Common myeloid progenitor, CD34-positive (primary cell): ENCODE data around the gene ZNF574.
A peak's percentile ranks its signal among the peaks of the same experiment; 100 is the strongest.

Source experiments
- CTCF ChIA-PET: fragments of 350-600 bp; sonication (Branson Sonifier 250); formaldehyde crosslinking; loops from one replicate; lab custom pipeline; 2021; ENCODE audit warnings: antibody characterized with exemption; lab: Charles Lee
- POLR2A ChIA-PET: fragments of 350-600 bp; sonication (Branson Sonifier 250); formaldehyde crosslinking; loops from one replicate; lab custom pipeline; 2021; ENCODE audit warnings: antibody characterized with exemption; lab: Charles Lee
- DNase-seq, 3 donors: peaks; one replicate each; pipeline versions ENCODE4 v3.0.0 to v3.0.0-alpha.2; 2013
- H3K27ac ChIP-seq, 2 experiments: 1 replicate in 1 of 2; 2 replicates in 1 of 2; pipeline ENCODE4 v1.7.0; 2013; ENCODE audit warnings: inconsistent platforms in 2 of 2, low read length in 2 of 2, mild to moderate bottlenecking in 2 of 2, low read depth in 1 of 2, moderate library complexity in 1 of 2; ENCODE audit not compliant: severe bottlenecking in 2 of 2, insufficient read depth in 1 of 2, poor library complexity in 1 of 2
- H3K27me3 ChIP-seq, 5 experiments: replicated peaks in 2 of 5; 1 replicate in 3 of 5; 2 replicates in 2 of 5; pipeline versions ENCODE4 v1.6.1 to v1.7.0; 2013; ENCODE audit warnings: low read length in 4 of 5, mild to moderate bottlenecking in 2 of 5, moderate library complexity in 2 of 5, inconsistent platforms in 1 of 5; ENCODE audit not compliant: insufficient read depth in 5 of 5, control insufficient read depth in 4 of 5
- H3K36me3 ChIP-seq, 4 experiments: 1 replicate in 2 of 4; 2 replicates in 2 of 4; pipeline versions ENCODE4 v1.6.1 to v1.7.0; 2013; ENCODE audit warnings: low read length in 3 of 4, control low read depth in 1 of 4, mild to moderate bottlenecking in 1 of 4; ENCODE audit not compliant: control insufficient read depth in 4 of 4, insufficient read depth in 4 of 4
- H3K4me1 ChIP-seq, 4 experiments: 1 replicate in 3 of 4; 2 replicates in 1 of 4; pipeline versions ENCODE4 v1.6.1 to v1.7.1; 2013; ENCODE audit warnings: low read length in 3 of 4, mild to moderate bottlenecking in 3 of 4, control low read depth in 1 of 4, inconsistent platforms in 1 of 4, moderate library complexity in 1 of 4; ENCODE audit not compliant: control insufficient read depth in 4 of 4, insufficient read depth in 4 of 4; ENCODE audit errors: control extremely low read depth in 1 of 4
- H3K4me3 ChIP-seq, 7 experiments: 1 replicate in 4 of 7; 2 replicates in 3 of 7; pipeline versions ENCODE4 v1.5.1 to v1.7.0; 2013; ENCODE audit warnings: mild to moderate bottlenecking in 7 of 7, low read length in 6 of 7, moderate library complexity in 6 of 7, inconsistent platforms in 2 of 7, low read depth in 2 of 7, control low read depth in 1 of 7; ENCODE audit not compliant: insufficient read depth in 4 of 7, control insufficient read depth in 1 of 7; ENCODE audit errors: extremely low read depth in 1 of 7
- H3K9me3 ChIP-seq, 5 experiments: 1 replicate in 4 of 5; 2 replicates in 1 of 5; pipeline versions ENCODE4 v1.6.1 to v1.7.1; 2013; ENCODE audit warnings: low read length in 4 of 5, mild to moderate bottlenecking in 2 of 5, inconsistent platforms in 1 of 5, low read depth in 1 of 5, moderate library complexity in 1 of 5; ENCODE audit not compliant: control insufficient read depth in 4 of 5, insufficient read depth in 2 of 5; ENCODE audit errors: control extremely low read depth in 1 of 5
- whole genome bisulfite sequencing: methylation state at CpG from one replicate; pipeline ENCODE4 v1.1.5; 2013; ENCODE audit not compliant: insufficient coverage; 5-methylcytosine and 5-hydroxymethylcytosine counted together

The ZNF574 gene

DNA sequence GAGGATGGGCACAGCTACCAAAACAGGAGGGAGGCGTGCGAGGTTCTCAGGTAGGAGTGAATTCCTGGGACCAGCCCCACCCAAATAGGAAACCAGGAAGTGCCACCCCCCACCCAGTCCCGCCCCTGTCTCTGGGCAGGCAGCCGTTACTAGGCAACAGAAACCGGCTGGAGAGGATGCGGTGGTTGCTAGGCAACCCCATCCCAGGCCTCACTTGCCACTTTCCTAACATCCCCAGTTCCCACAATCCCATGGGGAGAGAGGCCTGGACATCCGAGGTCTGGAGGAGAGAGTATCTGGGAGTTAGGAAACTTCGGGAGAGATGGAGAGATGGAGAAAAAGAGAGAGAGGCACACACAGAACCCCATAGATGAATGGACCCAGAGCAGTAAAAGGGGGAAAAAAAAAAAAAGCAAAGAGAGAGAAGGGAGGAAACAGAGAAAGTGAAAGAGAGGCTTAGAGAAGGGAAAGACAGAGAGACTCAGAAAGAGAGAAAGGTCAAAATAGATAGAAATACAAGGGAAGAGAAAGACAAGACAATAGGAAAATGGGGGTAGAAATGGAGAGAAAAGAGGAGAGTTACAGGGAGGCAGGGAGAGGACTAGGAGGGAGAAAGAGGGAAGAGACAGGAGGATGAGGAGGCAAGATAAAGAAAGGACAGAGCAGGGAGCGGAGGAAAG lies 9.8 kb upstream of the ZNF574 start:
- H3K4me1 ChIP-seq = peaks cover 5 to 29% (median 27%) of the 10 kb centered on the region in 4 experiments
- no peaks in the 10 kb centered on the region for H3K9me3 ChIP-seq
- peaks cover 6 to 42% (median 38%) of the 10 kb centered on the region in 4 experiments for H3K36me3 ChIP-seq
- peak in 1 of 3 donors; percentile 35 for DNase-seq
- CTCF ChIA-PET = interaction anchor here (1.4 kb wide), 1 partner anchor 17 kb away, joined by 3 read pairs; no protein-coding TSS in a partner anchor
- WGBS = 96% methylated on average over 2 of the region's 9 CpGs
- no peak overlapping the region for H3K4me3 ChIP-seq
- POLR2A ChIA-PET = interaction anchor here (1.3 kb wide), 1 partner anchor 14 kb away, joined by 3 read pairs; no protein-coding TSS in a partner anchor
- H3K27ac ChIP-seq = no peak overlapping the region
- H3K27me3 ChIP-seq = no peaks in the 10 kb centered on the region

DNA sequence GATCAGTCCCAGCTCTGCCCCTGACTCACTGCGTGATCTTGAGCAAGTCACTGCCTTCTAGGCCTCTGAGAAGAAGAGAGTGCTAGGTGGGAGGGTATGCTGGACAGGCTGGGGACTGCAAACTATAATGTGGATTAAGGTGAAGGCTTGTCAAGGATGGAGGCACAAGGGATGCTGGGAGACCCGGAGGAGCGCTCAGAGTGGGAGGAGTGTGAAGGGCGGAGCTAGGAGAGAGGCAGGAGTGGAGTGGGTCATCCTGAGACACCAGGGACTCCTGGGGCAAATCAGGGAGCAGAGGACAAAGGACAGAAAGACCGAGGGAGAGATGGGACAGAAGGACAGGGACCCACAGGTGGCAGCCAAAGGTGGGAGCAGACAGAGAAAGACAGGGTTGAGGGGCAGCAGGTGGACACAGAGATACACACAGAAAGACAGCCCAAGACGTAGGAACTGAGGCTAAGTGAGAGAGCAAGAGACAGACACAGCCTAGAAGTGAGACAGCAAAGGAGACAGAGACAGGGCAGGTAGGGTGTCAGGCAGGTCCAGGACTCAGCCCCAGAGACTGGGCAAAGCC lies 8.6 kb upstream of the ZNF574 start:
- H3K4me1 ChIP-seq = peaks cover 5 to 29% (median 27%) of the 10 kb centered on the region in 4 experiments
- WGBS = 96% methylated on average over 6 of the region's 6 CpGs
- H3K27me3 ChIP-seq = no peaks in the 10 kb centered on the region
- CTCF ChIA-PET = interaction anchor here (1.4 kb wide), 2 partner anchors 10 to 18 kb away, joined by 3 read pairs; no protein-coding TSS in a partner anchor
- H3K4me3 ChIP-seq = no peak overlapping the region
- peaks cover 6 to 30% (median 29%) of the 10 kb centered on the region in 4 experiments for H3K36me3 ChIP-seq
- POLR2A ChIA-PET = no interaction called here
- DNase-seq = no peak
- no peaks in the 10 kb centered on the region for H3K9me3 ChIP-seq
- H3K27ac ChIP-seq = no peak overlapping the region

DNA sequence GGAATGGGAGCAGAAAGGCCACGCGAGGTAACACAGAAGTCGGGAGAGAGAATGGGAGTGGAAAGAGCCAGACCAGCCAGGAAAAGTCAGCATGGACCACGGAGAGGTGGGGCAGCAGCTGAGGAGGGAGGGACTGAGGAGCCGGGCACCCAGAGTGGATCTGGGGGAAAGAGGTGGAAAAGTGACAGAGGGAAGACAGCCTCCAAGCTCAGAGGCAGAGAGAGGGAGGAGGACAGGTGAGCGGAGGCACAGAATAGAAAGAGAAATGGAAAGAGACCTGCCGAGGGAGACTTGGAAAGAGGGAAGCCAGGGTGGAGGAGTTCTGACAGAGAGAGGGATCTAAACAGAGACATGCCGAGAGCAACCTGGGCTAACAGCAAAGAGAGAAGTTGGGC lies 7.6 kb upstream of the ZNF574 start:
- ChIA-PET CTCF (interaction anchor here (1.4 kb wide), 1 partner anchor 9 kb away, joined by 3 read pairs; no protein-coding TSS in a partner anchor), POLR2A (no interaction called here)
- DNase-seq = no peak
- H3K9me3 ChIP-seq = no peaks in the 10 kb centered on the region
- no peaks in the 10 kb centered on the region for H3K27me3 ChIP-seq
- H3K36me3 ChIP-seq = peaks cover 6 to 23% (median 21%) of the 10 kb centered on the region in 4 experiments
- H3K27ac ChIP-seq = no peak overlapping the region
- WGBS = 51% methylated on average over 6 of the region's 8 CpGs
- peaks cover 5 to 29% (median 27%) of the 10 kb centered on the region in 4 experiments for H3K4me1 ChIP-seq
- peak overlapping the region; percentile 9 to 82 (median 70) for H3K4me3 ChIP-seq

GRCh38 chr19:42068756-42069571 lies 7.0 kb upstream of the ZNF574 start:
- Histone ChIP-seq H3K27me3 (no peaks in the 10 kb centered on the region), H3K9me3 (no peaks in the 10 kb centered on the region), H3K36me3 (peaks cover 2 to 17% (median 15%) of the 10 kb centered on the region in 4 experiments), H3K27ac (no peak overlapping the region), H3K4me3 (peak overlapping the region in 6 of 7 experiments; percentile 46 to 82 (median 70)), H3K4me1 (peaks cover 5 to 29% (median 27%) of the 10 kb centered on the region in 4 experiments)
- DNase-seq = peak in 1 of 3 donors; percentile 26
- ChIA-PET POLR2A (no interaction called here), CTCF (interaction anchor here (1.4 kb wide), 1 partner anchor 8 kb away, joined by 3 read pairs; no protein-coding TSS in a partner anchor)
- 4% methylated on average over 18 of the region's 29 CpGs for WGBS

DNA sequence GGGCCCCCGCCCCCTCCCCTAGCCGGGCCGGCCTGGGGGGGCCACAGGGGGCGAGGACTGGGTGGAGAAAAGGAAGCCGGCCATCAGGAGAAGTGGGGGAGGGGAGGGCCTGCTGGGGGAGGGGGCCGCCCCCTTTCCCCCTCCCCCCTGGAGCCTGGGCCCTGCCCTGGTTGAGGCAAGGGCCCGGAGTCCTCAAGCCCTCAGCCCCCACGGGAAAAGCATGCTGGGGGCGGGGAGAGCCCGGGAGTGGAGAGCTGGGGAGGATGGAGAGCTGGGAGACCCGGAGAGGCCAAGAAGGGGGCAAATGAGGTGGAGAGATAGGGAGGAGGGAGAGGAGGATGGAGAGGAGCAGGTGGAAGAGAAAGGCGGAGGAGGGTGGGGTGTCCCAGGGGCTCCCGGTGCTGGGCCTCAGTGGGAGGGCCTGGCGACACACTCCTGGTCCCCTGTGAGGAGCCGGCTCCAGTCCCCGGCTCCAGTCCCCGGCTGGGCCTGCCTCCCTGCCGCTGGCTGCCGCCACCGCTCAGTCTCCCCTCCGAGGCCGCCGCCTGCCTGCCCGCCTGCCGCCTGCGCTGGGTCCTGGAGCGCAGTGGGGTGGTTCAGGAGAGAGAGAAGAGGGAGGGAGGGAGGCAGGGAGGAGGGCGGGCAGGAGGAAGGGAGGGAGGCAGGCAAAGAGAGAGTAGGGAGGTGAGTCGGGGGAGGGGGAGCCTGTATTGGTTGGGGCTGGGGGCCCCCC lies 6.2 kb upstream of the ZNF574 start, which contains the start of gene GRIK5:
GRIK5 (minus strand) TSS at position 588 of the 733 bp plus-strand sequence. CDS start 4,436 bp downstream, outside the sequence.
- peaks cover 5 to 31% (median 30%) of the 10 kb centered on the region in 4 experiments for H3K4me1 ChIP-seq
- 0% methylated on average over 12 of the region's 29 CpGs for WGBS
- H3K9me3 ChIP-seq = no peaks in the 10 kb centered on the region

DNA sequence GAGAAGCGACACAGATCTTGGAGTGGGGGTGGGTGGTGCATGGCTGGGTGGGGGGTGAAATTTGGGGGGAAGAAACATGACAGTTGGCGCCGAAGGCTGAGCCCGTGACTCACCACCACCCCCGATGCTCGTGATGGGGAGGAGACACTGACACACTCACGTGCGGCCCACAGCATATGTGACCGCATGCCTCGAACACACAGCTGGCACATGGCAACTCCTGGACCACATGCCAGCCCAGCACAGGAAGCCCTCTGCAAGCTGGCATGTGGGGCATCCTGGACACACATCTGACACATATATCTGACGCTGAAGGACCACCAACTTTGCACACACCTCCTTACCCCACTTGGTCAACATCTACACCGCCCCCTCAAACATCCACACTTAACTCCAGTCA lies 4.7 kb upstream of the ZNF574 start:
- WGBS = 97% methylated on average over 12 of the region's 12 CpGs
- Histone ChIP-seq H3K27me3 (no peaks in the 10 kb centered on the region), H3K27ac (no peak overlapping the region), H3K36me3 (no peaks in the 10 kb centered on the region), H3K4me1 (peaks cover 5 to 38% (median 35%) of the 10 kb centered on the region in 4 experiments), H3K9me3 (no peaks in the 10 kb centered on the region), H3K4me3 (no peak overlapping the region)
- ChIA-PET CTCF (interaction anchor here (1.2 kb wide), 1 partner anchor 10 kb away, joined by 3 read pairs; no protein-coding TSS in a partner anchor), POLR2A (no interaction called here)
- DNase-seq = peak in 1 of 3 donors; percentile 12

More for the DNA sequence above, 6.2 kb upstream of the ZNF574 start, which contains the start of gene GRIK5:
- H3K27me3 ChIP-seq = no peaks in the 10 kb centered on the region
- POLR2A ChIA-PET = no interaction called here
- H3K27ac ChIP-seq = peak within 1 kb of the TSS in 1 of 2 experiments; percentile 34
- H3K36me3 ChIP-seq = peaks cover 2 to 11% (median 9%) of the 10 kb centered on the region in 4 experiments
- CTCF ChIA-PET = no interaction called here
- peak in 2 of 3 donors; percentile 29 to 49 for DNase-seq
- peak within 1 kb of the TSS; percentile 35 to 82 (median 70) for H3K4me3 ChIP-seq
